HEK293 (cell line): ENCODE results near the gene MAP9.

Experiments
- CTCF ChIA-PET: fragments of 350-600 bp; formaldehyde crosslinking; extraction: SDS; loops from one replicate; lab custom pipeline; 2021; ENCODE audit warnings: antibody characterized with exemption; lab: Yijun Ruan, JAX
- POLR2A ChIA-PET: fragments of 300-600 bp; formaldehyde crosslinking; extraction: SDS; loops from one replicate; lab custom pipeline; 2020; ENCODE audit warnings: antibody characterized with exemption, inconsistent platforms; lab: Yijun Ruan, JAX
- H3K27ac ChIP-seq: fragments of 200-500 bp; sonication (Bioruptor generic); 2 replicates; pipeline ENCODE4 v1.5.1; 2014; ENCODE audit warnings: low read depth, low read length, control low read depth, inconsistent platforms; ENCODE audit errors: extremely low read depth
- H3K36me3 ChIP-seq, 2 experiments: fragments of 200-500 bp in 1 of 2; sonication (Bioruptor generic) in 1 of 2; 1 replicate in 1 of 2; 2 replicates in 1 of 2; pipeline ENCODE4 v1.5.1; 2014 to 2017; ENCODE audit warnings: inconsistent platforms in 2 of 2, low read length in 2 of 2; ENCODE audit not compliant: control insufficient read depth in 2 of 2, insufficient read depth in 1 of 2
- H3K4me1 ChIP-seq: fragments of 200-500 bp; sonication (Bioruptor generic); 2 replicates; pipeline ENCODE4 v1.5.1; 2014; ENCODE audit warnings: mild to moderate bottlenecking, low read length, inconsistent platforms; ENCODE audit not compliant: control insufficient read depth, insufficient read depth
- H3K4me3 ChIP-seq: 2 replicates; pipeline ENCODE4 v1.5.1; 2011; ENCODE audit warnings: low read depth, mild to moderate bottlenecking, control low read depth, low read length, moderate library complexity
- H3K9me3 ChIP-seq: fragments of 200-500 bp; sonication (Bioruptor generic); 2 replicates; pipeline ENCODE4 v1.5.1; 2014; ENCODE audit warnings: low read depth, low read length, inconsistent platforms; ENCODE audit not compliant: control insufficient read depth, insufficient read depth
- EGR2 ChIP-seq: fragments of 450-650 bp; formaldehyde crosslinking; IDR thresholded peaks from 2 replicates; pipeline ENCODE4 v1.5.1; 2016; ENCODE audit warnings: low read depth, missing biosample characterization, missing genetic modification characterization
- GLIS2 ChIP-seq: fragments of 450-650 bp; formaldehyde crosslinking; IDR thresholded peaks from 2 replicates; pipeline ENCODE4 v1.5.1; 2016; ENCODE audit warnings: missing biosample characterization, missing genetic modification characterization
- KLF8 ChIP-seq: fragments of 450-650 bp; formaldehyde crosslinking; IDR thresholded peaks from 2 replicates; pipeline ENCODE4 v1.5.1; 2016; ENCODE audit warnings: missing biosample characterization, missing genetic modification characterization
- PATZ1 ChIP-seq: fragments of 450-650 bp; formaldehyde crosslinking; IDR thresholded peaks from 2 replicates; pipeline ENCODE4 v1.5.1; 2016; ENCODE audit warnings: missing biosample characterization, missing genetic modification characterization
- TSHZ1 ChIP-seq: fragments of 450-650 bp; formaldehyde crosslinking; IDR thresholded peaks from 2 replicates; pipeline ENCODE4 v1.5.1; 2016; ENCODE audit warnings: missing biosample characterization, missing genetic modification characterization, borderline replicate concordance
- WT1 ChIP-seq: fragments of 450-650 bp; formaldehyde crosslinking; IDR thresholded peaks from 2 replicates; pipeline ENCODE4 v1.5.1; 2016; ENCODE audit warnings: missing biosample characterization, missing genetic modification characterization
- ZEB2 ChIP-seq: fragments of 450-650 bp; formaldehyde crosslinking; IDR thresholded peaks from 2 replicates; pipeline ENCODE4 v1.5.1; 2016; ENCODE audit warnings: missing biosample characterization, missing genetic modification characterization
- ZFHX2 ChIP-seq: fragments of 450-650 bp; formaldehyde crosslinking; conservative IDR thresholded peaks from 2 replicates; pipeline ENCODE4 v1.5.1; 2016; ENCODE audit warnings: missing biosample characterization, missing genetic modification characterization
- ZNF121 ChIP-seq: fragments of 450-650 bp; formaldehyde crosslinking; IDR thresholded peaks from 2 replicates; pipeline ENCODE4 v1.5.1; 2016; ENCODE audit warnings: missing biosample characterization, missing genetic modification characterization
- ZNF157 ChIP-seq: fragments of 450-650 bp; formaldehyde crosslinking; IDR thresholded peaks from 2 replicates; pipeline ENCODE4 v1.5.1; 2016; ENCODE audit warnings: missing biosample characterization, missing genetic modification characterization
- ZNF248 ChIP-seq: fragments of 450-650 bp; formaldehyde crosslinking; IDR thresholded peaks from 2 replicates; pipeline ENCODE4 v1.5.1; 2017; ENCODE audit warnings: missing biosample characterization, missing genetic modification characterization
- ZNF280D ChIP-seq: fragments of 450-650 bp; formaldehyde crosslinking; IDR thresholded peaks from 2 replicates; pipeline ENCODE4 v1.5.1; 2016; ENCODE audit warnings: missing biosample characterization, missing genetic modification characterization
- ZNF341 ChIP-seq: fragments of 450-650 bp; formaldehyde crosslinking; IDR thresholded peaks from 2 replicates; pipeline ENCODE4; 2016; ENCODE audit warnings: low read depth, missing biosample characterization, missing genetic modification characterization
- ZNF394 ChIP-seq: fragments of 450-650 bp; formaldehyde crosslinking; IDR thresholded peaks from 2 replicates; pipeline ENCODE4 v1.5.1; 2016; ENCODE audit warnings: missing biosample characterization, missing genetic modification characterization, mild to moderate bottlenecking, moderate library complexity, borderline replicate concordance
- ZNF404 ChIP-seq: fragments of 450-650 bp; formaldehyde crosslinking; IDR thresholded peaks from 2 replicates; pipeline ENCODE4 v1.5.1; 2017; ENCODE audit warnings: missing biosample characterization, missing genetic modification characterization
- ZNF623 ChIP-seq: fragments of 450-650 bp; formaldehyde crosslinking; IDR thresholded peaks from 2 replicates; pipeline ENCODE4 v1.5.1; 2016; ENCODE audit warnings: missing biosample characterization, missing genetic modification characterization

The MAP9 gene

GRCh38 chr4:155399974-155400697 lies 23.4 kb upstream of the MAP9 start:
- no peaks in the 10 kb centered on the region for H3K36me3 ChIP-seq
- H3K27ac ChIP-seq = no peak overlapping the region
- no peak overlapping the region for H3K4me3 ChIP-seq
- ChIA-PET CTCF (interaction anchor here (0.6 to 0.8 kb wide), 2 partner anchors 42 to 46 kb away, joined by 3 to 4 read pairs; no protein-coding TSS in a partner anchor), POLR2A (no interaction called here)
- no peaks in the 10 kb centered on the region for H3K9me3 ChIP-seq
- TF ChIP-seq ZNF623 (tag by site-specific recombination) = peak; percentile 49; the same call in 1 of the 2 replicates
- TF ChIP-seq TSHZ1 (tag by site-specific recombination) = no peak
- no peak for TF ChIP-seq ZNF157 (tag by site-specific recombination)
- H3K4me1 ChIP-seq = no peaks in the 10 kb centered on the region

GRCh38 chr4:155392481-155393184 lies 15.9 kb upstream of the MAP9 start:
- H3K36me3 ChIP-seq = no peaks in the 10 kb centered on the region
- TF ChIP-seq PATZ1 (no peak), ZNF341 (no peak), ZNF248 (tag by site-specific recombination) (no peak), ZNF280D (tag by site-specific recombination) (no peak), ZNF121 (tag by site-specific recombination) (no peak), ZFHX2 (tag by site-specific recombination) (peak; percentile 43), ZNF394 (no peak), GLIS2 (tag by site-specific recombination) (no peak), EGR2 (peak; percentile 55; the same call in 1 of the 2 replicates), ZNF404 (tag by site-specific recombination) (no peak), WT1 (tag by site-specific recombination) (0 out of 2 replicates have a peak, but pooled peaks have one; percentile 22), ZEB2 (peak; percentile 61; the same call in 1 of the 2 replicates), KLF8 (tag by site-specific recombination) (0 out of 2 replicates have a peak, but pooled peaks have one; percentile 33)
- CTCF ChIA-PET = interaction anchor here (0.5 kb wide), 1 partner anchor 52 kb away, joined by 3 read pairs; no protein-coding TSS in a partner anchor
- POLR2A ChIA-PET = no interaction called here
- H3K4me1 ChIP-seq = no peaks in the 10 kb centered on the region
- H3K9me3 ChIP-seq = no peaks in the 10 kb centered on the region
- no peak overlapping the region for H3K4me3 ChIP-seq
- H3K27ac ChIP-seq = no peak overlapping the region
